Astrocyte of the hippocampus (primary cell): ENCODE data around the gene CACNA2D2.

Experiments used
- DNase-seq: peaks from one replicate; pipeline ENCODE4 v3.0.0; 2011; ENCODE audit warnings: low read depth, low spot score

CACNA2D2 gene

GRCh38 chr3:50327129-50327528 lies 176.3 kb downstream of the CACNA2D2 start:
- DNase-seq: no peak

GRCh38 chr3:50326182-50326541 lies 177.3 kb downstream of the CACNA2D2 start:
- DNase-seq: no peak

GRCh38 chr3:50325497-50326181 lies 177.8 kb downstream of the CACNA2D2 start:
- DNase-seq: no peak

DNA sequence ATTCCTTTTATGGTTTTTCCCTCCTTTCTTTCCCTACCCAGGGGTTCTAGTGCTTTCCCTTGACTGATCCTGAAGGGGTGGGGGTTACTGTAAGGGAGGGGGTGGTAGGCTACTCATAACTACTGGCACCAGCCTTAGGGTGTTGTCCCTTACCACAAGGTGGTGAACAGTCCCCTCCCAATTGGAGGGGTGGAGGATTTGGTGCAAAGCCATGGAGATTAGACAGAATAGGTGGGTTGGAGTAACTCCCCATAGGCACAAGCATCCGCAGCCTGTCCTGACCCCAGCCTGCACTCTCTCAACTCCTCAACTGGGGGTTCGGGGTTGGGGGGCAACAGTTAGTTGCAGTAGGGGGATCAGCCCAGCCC lies 178.3 kb downstream of the CACNA2D2 start:
- no peak for DNase-seq

GRCh38 chr3:50324351-50325112 lies 178.9 kb downstream of the CACNA2D2 start:
- peak; percentile 80 for DNase-seq

DNA sequence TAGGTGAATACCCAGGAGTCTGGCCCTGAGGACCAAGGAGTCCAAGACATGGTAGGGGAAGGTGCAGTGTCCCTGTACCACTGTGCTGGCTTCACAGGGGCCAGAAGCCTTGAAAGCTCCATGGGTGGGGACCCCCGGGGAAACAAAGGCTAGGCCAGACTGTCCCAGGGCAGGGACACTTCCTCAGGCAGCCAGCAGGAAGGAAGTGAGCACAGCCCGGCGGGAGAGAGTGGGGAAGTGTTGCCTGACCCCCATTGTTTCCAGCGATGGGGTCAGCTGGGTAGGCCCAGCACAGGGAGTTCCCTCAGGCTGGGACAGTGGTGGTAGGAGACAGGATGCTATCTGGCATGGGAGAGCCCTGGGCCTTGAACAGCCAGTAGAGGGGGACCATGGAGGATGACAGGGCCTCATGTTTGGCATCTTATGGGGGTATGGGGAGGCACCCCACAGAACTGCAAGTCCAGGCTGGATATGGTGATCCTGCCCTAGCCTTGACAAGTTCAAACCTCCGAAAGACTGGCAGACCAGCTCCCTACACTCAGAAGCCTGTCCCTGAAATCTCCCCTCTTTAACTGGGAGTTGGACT lies 179.7 kb downstream of the CACNA2D2 start:
- DNase-seq: no peak

- DNase-seq: no peak
These were observed 180.3 kb downstream of the CACNA2D2 start for GRCh38 chr3:50323092-50323600.

- DNase-seq: no peak
These were observed 180.9 kb downstream of the CACNA2D2 start, which contains the start of gene HYAL2 for GRCh38 chr3:50322386-50323091. Gene HYAL2, minus strand, starts transcription at chr3:50322745. Its CDS starts 2,256 bp downstream, at chr3:50320489.

DNA sequence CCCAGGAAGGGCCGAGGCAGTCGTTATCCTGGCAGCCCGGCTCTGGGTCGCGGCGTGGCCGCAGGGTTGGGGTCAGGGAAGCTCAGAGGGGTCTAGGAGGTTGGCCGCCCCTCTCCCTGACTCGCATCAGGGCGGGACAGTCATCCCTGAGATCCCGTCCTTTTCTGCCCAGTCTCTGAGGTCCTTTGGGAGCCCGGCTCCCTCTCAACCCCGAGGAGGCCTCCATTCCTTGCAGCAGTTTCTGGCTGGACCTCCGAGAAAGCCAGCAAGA lies 181.4 kb downstream of the CACNA2D2 start:
- no peak for DNase-seq

DNA sequence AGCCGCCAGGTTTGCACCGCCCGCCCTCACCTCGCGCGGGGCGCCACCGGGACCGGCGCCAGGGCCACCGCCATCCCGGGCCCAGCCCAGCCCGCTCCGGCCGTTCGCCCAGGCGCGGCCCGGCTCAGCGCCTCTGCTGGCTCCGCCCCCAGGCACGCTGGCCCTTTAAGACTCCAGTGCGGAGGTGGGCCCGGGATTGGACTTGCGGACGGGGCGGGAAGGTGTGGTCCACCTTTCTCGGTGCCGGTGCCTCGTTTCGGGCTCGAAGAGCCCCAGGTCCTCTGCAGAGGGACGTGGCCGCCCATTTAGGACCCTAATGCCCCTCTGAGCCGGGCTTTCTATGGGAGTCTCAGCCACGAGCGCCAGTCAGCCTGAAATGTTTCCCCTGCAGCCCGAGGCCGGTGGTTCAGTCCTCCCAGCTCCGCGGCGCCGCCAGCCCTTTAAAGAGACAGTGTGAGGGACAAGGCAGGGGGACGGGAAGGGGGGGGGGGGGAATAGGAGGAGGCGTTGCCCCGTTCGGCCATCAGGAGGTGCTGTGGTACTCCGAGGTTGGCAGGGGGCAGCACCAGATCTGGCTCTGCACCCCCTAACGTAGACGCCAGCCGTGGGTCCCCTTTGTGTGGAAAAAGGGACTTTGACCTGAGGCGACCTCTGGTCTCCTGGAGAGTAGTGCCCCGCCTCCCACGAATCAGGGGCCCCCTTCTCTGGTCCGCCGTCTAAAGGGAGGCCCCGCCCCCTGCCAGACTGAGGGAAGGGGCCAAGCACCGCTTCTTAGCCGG lies 181.9 kb downstream of the CACNA2D2 start:
- peak; percentile 96 for DNase-seq

DNA sequence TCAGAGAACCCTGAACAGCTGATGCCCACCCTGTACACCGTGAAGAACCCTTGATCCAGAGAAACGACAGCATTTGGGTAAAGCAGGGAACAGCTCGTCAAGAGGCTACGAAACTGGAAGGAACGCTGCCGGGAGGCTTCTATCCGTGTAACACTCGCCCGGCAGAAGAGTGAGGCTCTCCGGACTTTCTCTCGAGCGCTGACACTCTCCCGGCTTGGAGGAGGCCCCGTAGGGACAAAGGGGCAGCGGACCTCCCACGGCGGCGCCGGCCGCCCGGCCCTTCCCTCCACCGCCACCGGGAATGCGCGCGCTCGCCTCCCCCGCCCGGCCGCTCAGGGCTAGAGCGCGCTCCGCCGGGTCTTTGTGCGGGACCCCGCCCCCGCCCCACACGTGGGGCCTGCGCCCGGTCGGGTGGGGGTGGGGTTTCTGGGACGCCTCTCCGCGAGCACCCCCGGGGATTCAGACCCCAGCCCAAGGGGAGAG lies 182.5 kb downstream of the CACNA2D2 start:
- DNase-seq: peak; percentile 92

DNA sequence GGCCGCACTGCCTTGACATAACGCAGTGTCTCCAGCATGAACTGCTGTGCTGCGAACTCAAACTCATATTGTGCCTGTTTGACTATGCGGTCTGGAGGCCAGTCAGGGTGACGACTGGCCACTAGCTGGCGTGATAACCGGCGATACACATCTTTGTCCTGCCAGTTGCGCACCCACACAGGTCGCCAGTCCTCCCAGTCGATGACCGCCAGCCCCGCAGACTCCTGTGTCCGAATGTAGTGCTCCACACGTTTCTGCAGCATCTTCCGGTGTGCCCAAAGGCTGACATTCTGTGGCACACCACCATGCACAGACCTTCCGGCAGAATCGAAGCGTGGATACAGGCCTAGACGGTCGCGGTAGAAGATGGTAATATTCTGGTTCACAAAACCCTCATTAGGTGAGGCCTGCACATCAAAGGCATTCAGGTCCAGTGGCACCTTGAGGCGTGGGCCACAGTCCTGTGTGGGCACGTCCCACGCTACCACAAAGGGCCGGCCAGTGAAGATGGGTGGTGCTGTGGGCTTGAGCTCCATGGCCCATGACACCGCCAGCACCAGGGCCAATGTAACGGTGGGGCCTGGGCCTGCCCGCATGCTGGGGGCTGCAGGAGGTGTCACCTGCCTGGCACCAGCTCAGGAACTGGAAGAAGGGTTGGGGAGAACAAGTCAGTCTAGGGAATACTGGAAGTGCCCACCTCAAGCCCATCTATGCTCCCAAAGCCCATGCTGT lies 183.4 kb downstream of the CACNA2D2 start:
- DNase-seq: no peak

- DNase-seq: no peak
These were observed 184.1 kb downstream of the CACNA2D2 start for GRCh38 chr3:50319181-50319893.

DNA sequence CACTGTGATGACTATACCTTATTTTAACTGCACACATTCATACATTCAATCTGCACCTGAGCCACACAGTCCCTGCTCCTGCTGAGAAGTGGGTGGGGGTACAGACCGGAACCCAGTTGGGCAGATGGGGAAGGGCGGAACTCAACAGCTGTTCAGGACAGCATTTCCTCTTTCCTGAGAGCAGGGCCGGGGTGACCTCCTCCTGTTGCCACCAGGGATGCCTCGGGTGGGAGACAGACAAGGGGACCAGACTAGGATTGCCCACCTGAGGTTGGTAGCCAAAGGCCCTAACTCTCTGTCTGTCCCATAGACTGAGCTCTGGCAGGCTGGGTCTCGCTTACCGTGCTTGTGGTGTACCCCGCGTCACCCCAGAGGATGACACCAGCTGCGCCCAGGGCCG lies 184.8 kb downstream of the CACNA2D2 start:
- DNase-seq: no peak

GRCh38 chr3:50318163-50318562 lies 185.3 kb downstream of the CACNA2D2 start:
- no peak for DNase-seq

DNA sequence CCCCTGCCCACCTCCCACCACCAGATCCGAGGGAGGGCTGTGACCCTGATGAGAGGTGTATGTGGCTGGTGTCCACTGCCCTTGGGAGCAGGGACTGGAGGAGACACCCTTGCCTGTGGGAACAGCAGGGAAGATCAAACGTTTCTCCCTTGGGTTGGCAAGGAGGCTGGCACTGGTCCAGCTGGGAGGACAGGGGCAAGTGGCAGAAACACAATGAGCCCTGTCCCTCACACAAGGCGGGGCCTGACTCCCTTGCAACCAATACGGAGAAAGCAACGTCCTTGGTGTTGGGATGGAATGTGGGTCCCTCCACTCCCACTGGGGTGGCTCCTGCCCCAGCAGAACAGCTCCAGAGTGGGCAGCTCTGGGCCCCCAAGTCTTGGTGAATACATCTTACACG lies 186.1 kb downstream of the CACNA2D2 start:
- no peak for DNase-seq

- DNase-seq: peak; percentile 70
These were observed 186.7 kb downstream of the CACNA2D2 start for GRCh38 chr3:50316657-50317242.

GRCh38 chr3:50314816-50315215 lies 188.6 kb downstream of the CACNA2D2 start:
- no peak for DNase-seq

- DNase-seq: no peak
These were observed 189.1 kb downstream of the CACNA2D2 start for GRCh38 chr3:50314342-50314741.
